8988T (cell line): ENCODE measurements around the gene ELANE.
"Not testable (repeated sequence)": the region's sequence is repeated elsewhere in the genome, so short reads cannot be mapped to it uniquely, and the experiment has no call there.

Source experiments
- DNase-seq: peaks from one replicate; pipeline ENCODE4 v3.0.0; 2011

ELANE gene

DNA sequence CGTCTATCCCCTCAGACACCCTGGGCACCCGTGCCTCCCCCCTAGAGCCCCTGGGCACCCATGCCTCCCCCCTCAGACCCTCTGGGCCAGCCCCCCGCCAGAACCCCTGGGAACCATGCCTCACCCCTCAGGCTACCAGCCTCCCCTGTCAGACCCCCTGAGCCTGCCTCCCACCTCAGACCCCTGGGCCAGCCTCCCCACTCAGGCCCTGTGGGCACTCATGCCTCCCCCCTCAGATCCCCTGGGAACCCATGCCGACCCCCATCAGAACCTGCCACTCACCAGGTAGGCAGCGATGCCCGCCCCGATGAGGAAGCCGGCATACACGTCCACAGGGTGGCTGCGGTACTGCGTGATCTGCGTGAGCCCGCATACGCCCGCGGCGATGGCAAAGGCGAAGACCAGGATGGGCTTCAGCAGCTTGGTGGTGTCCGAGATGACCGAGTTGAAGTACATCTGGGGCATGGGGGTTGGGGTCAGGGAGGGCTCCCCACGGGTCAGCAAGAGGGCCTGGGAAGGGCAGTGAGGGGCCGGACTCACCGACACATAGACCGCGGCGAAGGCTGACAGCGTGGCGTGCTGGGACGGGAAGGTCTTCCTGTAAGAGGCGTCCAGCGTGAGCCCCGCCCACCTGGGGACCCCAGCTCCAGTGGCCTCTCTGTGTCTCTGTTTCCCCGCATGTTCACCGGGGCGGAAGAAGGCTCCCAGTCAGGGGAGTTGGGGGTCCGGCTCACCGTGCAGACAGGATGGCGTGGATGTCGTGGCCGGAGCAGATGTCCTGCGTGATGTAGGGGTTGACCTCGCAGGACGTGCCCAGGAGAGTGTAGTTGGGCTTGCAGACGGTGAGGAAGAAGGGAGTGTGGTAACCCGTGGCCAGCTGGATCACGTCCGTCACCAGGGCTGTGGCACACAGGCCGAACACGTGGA lies 37.7 kb upstream of the ELANE start:
- DNase-seq = peak; percentile 76

DNA sequence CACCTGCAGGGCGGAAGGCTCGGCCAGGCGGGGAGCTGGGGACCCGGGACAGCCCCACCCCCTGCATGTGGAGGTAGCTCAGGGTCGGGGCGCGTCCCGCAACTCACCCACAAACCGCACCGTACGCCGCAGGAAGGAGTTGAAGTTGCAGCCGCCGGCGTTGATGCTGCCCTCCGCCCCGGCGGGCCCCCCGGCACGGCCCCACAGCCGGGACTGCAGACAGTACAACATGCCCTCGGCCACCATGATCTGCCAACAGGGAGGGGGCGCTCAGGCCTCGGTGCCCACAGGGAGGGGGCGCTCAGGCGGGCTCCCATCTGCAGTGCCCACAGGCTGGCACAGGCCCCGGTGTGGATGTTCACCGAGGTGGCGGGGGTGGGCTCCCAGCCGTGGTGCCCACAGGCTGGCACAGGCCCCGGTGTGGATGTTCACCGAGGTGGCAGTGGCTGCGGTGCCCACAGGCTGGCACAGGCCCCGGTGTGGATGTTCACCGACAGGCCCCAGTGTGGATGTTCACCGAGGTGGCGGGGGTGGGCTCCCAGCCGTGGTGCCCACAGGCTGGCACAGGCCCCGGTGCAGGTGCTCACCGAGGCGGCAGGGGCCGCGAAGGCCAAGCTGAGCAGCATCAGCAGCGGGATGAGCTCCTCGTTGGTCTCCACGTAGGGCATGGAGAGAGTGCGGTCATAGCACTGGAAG lies 36.9 kb upstream of the ELANE start:
- no peak for DNase-seq

DNA sequence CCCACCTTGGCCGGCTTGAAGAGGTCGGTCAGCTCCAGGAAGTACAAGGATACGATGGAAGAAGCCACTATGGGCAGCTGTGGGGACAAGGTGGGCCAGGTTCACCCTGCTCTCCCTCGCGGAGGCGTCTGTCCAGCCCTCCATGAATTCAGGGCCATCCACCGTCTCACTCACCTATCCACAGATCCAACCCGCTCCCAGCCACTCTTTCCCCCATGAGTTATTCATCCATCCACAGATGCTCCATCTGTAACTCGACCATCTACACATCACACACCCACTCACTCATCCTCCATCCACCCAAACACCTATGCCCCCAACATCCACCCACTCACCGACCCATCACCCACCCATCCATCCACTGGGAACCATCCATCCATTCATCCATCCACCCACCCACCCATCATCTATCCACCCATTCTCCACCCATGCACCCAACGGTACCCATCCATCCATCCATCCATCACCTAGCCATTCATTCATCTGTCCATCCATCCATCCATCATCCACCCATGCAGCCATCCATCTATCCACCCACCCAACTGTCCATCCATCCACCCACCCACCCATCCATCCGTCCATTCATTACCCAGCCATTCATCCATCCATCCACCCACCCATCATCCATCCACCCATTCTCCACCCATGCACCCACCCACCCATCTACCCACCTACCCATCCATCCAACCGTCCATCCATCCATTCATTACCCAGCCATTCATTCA lies 36.2 kb upstream of the ELANE start:
- peak; percentile 42 for DNase-seq

DNA sequence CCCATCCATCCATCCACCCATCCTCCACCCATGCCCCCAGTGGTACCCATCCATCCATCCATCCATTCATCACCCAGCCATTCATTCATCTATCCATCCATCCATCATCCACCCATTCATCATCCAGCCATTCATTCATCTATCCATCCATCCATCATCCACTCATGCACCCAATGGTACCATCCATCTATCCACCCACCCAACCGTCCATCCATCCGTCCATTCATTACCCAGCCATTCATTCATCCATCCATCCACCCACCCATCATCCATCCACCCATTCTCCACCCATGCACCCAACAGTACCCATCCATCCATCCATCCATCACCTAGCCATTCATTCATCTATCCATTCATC lies 35.6 kb upstream of the ELANE start:
- DNase-seq = no peak

DNA sequence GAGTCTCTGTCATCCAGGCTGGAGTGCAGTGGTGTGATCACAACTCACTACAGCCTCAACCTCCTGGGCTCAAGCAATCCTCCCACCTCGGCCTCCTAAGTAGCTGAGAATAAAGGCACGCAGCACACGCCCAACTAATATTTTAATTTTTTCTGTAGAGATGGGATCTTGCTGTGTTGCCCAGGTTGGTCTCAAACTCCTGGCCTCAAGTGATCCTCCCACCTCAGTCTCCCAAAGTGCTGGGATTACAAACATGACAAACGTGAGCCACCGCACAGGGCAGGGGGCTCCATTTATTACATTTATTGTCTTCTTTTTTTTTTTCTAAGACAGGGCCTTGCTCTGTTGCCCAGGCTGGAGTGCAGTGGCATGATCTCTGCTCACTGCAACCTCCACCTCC lies 31.9 kb upstream of the ELANE start:
- not testable (repeated sequence) for DNase-seq

DNA sequence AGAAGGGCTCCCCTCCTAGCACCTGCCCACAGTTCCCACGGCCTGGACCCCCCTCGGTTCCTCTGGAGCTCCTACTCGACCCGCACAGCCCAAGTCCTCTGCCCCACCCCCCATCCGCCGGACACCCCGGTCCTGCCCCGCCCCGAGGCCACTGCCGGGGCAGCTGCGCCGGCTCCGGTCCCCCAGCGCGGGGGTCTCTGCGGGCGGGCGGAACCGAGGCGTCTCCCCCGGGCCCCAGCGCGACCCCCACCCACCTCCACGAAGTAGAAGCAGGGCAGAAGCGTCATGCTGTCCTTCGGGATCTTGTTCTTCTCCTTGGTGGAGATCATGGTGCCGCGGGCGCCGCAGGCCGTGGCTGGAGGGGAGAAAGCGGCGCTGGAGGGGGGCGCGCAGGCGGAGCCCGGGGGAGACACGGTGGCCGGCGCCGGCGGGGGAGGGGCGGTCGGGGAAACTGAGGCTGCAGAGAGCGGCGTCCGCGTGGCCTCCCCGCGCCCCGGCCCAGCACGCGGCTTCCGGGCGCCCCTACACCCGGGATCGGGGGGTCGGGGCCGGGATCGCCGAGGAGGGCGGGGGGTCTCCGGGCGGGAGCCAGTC lies 30.8 kb upstream of the ELANE start:
- peak; percentile 74 for DNase-seq

DNA sequence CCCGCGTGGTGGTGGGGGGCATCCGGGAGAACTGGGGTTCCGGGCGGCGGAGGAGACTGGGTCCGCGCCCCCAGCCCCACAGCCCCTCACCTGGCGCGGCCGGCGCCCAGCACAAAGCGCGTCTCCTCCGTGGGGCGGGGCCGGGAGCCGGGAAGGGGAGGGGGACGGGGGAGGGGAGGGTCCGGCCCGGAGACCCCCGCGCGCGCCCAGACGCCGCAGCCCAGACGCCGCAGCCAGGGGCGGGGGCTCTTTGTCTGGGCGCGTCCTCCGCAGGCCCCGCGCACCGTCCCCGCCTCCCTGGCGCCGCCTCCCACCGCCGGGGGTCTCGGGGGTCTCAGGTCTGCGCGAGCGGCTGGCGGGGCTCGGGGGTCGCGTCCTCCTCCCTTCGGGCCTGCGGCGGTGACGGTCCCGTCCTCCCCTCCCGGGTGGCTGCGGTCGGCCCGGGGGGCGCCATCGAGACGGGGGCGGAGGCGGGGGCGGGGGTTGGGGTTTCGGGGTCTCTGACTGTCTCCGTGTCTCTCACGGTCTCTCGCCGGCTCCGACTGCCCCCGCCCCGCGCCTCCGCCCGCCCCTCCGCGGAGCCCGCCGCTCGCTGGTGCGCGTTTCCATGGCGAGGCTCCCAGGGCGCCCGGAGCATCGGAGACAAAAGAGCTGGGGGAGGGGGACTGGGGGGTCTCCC lies 30.1 kb upstream of the ELANE start, which contains the start of gene PLPPR3:
PLPPR3 (minus strand) TSS at position 131 of the 679 bp plus-strand sequence. CDS start 396 bp downstream, outside the sequence.
- peak; percentile 38 for DNase-seq

DNA sequence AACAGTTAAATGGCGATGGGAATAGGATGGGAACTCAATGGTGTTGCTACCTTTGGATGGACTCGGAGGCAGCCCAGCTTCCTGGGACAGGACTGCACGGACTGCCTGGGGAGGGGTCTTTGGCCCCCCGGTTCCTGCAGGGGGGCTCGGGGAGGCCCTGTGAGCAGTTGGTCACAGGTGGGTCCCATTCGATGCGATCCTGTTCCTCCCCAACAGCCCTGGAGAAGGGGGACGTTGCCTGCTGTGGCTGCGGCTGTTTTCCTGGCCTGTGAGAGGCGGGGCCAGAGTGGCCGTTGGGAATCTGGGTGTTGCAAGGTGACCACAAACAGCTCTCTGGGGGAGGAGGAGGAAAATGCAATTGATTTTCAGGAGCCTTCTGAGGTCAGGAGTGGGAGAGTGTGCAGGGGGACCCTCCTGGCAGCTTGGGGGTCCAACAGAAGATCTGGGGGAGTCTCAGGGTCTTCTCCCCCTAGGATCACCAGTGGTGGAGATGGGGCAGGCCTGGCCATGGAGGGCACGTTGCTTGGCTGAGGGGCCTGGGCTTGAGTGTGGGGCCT lies 28.5 kb upstream of the ELANE start:
- peak; percentile 51 for DNase-seq

DNA sequence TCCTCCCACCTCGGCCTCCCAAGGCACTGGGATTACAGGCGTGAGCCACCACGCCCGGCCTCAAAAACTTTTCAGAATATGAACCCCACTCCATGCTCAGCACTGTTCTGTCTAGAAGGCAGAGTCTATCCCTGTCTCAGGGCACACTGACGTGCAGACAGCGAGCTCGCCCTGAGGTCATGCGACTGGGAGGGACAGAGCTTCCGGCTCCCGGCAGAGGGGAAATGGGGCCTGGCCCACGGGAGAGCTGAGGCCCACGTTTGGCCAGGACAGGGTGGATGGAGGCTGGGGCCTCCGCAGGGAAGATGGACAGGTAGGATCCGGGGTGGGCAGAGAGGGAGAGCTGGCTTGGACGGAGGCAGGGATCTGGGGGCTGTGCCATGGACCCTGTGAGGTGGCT lies 27.2 kb upstream of the ELANE start:
- no peak for DNase-seq

DNA sequence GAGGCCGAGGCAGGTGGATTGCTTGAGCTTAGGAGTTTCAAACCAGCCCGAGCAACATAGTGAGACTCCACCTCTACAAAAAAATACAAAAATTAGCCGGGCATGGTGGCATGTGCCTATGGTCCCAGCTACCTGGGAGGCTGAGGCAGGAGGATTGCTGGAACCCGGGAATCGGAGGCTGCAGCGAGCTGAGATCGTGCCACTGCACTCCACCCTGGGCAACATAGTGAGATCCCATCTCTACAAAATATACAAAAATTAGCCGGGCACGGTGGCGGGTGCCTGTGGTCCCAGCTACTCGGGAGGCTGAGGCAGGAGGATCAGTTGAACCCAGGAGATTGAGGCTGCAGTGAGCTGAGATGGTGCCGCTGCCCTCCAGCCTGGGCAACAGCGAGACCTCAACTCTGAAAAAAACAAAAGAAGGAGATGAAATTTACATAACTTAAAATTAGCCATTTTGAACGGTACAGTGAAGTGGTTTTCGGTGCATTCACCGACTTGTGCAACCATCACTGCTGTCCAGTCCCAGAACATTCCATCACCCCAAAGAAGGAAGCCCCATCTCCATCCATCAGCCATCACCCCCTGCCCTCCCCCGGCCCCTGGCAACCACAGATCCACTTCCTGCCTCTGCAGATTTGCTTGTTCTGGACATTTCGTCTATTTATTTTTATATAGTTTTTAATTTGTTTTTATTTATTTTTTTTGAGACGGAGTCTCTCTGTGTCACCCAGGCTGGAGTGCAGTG lies 26.0 kb upstream of the ELANE start:
- no peak for DNase-seq

DNA sequence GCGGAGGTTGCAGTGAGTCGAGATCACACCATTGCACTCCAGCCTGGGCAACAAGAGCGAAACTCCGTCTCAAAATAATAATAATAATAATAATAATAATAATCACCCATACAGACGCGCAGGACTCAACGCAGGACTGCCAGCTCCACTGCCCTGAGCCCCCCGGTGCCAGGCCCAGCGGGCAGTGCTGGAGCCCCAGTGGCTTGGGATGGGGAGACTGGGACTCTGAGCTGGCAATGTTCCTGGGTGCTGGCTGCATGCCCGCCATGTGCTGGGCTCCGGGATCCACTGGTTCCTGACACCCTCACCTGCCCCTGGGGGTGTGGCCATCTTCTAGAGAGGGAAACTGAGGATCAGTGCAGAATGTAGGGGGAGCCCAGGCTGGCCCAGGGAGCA lies 24.8 kb upstream of the ELANE start:
- DNase-seq = no peak

DNA sequence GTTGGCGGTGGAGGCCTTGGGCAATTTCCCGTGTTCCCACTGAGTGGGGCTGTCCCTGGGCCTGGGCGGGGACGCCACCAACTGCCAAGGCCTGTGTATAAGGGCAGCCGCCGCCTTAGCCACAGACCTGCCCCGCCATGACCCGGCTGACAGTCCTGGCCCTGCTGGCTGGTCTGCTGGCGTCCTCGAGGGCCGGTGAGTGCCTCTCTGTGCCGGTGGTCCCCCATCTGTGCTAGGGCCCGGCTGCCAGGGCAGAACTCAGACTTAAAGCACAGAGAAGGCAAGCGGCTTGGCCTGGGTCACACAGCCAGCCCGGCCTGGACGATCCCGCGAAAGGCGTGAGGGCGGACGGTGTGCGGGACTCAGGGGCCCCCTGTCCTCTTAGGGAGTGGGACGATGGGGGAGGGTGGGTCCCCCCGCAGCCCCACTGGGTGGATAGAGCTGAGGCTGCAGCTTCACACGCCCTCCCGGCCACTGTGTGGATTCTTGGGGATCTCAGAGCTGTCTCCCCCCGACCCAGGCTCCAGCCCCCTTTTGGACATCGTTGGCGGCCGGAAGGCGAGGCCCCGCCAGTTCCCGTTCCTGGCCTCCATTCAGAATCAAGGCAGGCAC lies 24.3 kb upstream of the ELANE start, which contains the start of gene AZU1:
AZU1 (plus strand) TSS at position 128 of the 612 bp plus-strand sequence; CDS start at position 138, 10 bp downstream.
- DNase-seq = no peak

DNA sequence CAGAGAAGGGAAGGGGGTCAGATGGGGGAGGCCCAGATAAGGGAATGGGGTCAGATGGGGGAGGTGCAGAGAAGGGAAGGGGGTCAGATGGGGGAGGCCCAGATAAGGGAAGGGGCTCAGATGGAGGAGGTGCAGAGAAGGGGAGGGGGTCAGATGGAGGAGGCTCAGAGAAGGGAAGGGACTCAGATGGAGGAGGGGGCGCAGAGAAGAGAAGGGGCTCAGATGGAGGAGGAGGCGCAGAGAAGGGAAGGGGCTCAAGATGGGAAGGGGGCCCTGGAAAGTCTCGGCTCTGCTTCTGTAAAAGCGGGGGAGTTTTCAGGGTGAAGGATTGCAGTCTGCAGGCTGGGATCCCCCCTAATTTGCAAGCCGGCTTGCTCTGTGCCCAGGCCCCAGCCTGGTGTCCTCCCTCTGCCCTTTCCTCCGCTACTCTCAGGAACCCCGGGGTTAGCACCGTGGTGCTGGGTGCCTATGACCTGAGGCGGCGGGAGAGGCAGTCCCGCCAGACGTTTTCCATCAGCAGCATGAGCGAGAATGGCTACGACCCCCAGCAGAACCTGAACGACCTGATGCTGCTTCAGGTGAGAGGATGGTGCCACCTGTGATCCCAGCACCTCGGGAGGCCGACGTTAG lies 22.9 kb upstream of the ELANE start:
- no peak for DNase-seq

DNA sequence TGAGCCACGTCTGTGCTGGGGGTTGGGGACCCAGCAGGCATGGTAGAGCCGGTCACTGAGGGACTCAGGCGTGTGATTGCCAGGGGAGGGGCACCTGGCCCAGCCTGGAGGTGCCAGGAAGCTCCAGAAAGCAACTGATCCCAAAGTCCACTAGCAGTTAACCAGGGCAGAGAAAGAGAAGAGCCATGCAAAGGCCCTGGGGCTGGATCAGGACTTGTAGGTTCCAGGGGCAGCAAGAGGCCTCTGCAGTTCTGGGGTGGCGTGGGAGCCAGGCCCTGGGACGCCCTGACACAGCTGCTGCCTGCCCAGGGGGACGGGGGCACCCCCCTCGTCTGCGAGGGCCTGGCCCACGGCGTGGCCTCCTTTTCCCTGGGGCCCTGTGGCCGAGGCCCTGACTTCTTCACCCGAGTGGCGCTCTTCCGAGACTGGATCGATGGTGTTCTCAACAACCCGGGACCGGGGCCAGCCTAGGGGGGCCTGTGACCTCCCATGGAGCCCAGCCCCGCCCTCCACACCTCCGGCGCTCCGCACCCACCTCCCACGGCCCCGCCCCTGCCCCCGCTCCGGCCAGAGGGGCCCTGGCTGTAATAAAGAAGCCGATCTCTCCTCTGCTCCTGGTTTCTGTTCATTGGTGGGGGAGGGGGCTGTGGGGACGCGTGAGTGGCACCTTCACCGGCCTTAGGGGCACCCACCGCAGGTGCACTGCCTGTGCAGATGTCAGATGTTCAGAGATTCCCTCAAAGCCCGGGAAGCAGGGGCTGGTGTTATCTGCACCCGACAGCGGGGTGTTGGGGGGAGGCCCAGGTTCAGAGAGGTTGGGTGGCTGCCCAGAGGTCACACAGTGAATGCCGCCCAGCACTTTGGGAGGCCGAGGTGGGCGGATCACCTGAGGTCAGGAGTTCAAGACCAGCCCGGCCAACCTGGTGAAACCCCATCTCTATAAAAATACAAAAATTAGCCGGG lies 20.4 kb upstream of the ELANE start:
- DNase-seq = no peak

DNA sequence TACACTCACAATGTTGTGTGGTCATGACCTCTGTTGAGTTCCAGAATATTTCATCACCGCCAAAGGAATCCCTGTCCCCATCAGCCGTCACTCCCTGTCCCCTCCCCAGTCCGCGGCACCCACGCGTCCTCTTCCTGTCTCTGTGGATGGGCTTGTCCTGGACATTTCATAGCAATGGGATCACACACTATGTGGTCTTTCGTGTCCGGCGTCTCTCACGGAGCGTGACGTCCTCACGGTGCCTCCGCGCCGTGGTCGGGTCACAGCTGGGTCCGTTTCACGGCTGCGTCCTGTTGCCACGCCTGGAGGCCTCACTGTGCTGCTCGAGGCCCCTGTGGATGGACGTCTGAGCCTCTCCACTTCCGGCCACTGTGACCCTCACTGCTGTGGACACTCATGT lies 17.9 kb upstream of the ELANE start:
- DNase-seq = no peak

DNA sequence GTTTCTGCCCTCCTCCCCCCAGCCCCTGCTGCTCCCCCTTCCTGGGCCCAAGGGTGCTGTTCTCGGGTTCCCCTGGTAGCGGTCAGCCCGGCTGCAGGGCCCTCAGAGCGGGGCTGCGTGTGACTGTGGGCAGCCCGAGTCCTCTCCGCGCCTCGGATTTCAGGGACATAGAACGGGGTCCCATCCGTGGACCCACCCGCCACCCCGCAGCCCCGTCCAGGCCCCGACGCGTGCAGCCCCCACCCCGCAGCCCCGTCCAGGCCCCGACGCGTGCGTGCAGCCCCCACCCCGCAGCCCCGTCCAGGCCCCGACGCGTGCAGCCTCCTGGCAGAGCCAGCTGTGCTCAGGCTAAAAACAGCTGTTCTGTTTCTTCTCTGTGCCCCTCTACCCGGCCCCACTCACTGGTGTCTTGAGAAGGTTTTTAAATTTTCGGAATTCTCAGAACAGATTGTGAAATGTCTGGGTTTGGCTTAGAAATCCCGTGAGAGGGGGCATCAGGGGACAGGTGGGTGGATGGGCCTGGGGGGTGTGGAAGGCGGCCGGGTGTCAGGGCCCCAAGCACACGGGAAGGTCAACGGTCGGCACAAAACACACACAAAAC lies 16.8 kb upstream of the ELANE start:
- DNase-seq = no peak

DNA sequence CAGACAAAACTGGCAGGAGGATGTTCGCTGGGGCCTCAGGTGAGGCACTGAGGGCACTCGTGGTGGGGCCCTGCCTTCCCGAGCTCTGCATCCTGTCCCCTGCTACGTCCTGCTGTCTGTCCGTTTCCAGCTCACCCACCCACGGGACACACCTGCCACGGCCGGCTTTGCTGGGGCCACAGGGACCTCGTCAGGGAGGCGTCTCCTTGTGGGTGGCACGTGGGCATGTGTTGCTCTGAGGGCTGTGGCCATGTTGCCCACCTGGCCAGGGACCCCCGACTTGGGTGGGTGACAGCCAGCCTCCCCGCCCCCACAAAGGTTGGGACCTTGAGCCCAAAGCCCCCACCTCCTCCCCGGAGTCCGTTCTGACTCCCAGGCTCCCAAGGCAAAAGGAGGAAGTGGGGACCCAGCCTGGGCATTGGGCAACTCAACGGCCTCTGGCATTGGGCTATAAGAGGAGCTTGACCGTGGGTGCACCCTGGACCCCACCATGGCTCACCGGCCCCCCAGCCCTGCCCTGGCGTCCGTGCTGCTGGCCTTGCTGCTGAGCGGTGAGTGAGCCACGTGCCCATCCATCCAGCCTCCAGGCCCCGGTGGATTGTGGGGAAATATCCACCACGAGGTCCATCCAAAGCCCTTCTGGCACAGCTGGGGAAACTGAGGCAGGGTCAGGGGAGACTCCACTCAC lies 11.4 kb upstream of the ELANE start, which contains the start of gene PRTN3:
PRTN3 (plus strand) TSS at position 481 of the 688 bp plus-strand sequence; CDS start at position 491, 10 bp downstream.
- DNase-seq = no peak

DNA sequence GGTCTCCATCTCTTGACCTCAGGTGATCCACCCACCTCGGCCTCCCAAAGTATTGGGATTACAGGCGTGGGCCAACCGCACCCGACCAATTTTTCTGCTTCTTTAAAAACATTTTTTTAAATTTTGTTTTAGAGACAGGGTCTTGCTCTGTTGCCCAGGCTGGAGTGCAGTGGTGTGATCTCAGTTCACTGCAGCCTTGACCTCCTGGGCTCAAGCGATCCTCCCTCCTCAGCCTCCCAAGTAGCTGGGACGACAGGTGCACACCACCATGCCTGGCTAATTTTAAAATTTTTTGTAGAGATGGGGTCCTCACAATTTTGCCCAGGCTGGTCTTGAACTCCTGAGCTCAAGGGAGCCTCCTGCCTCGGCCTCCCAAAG lies 9.3 kb upstream of the ELANE start:
- DNase-seq = not testable (repeated sequence)
